Subcutaneous adipose tissue (tissue), 4 donors: ENCODE data around the gene BCAN. TPM values are rescaled to one million over a fixed set of nuclear protein-coding genes. Genes with fewer than 3 reads are reported as not detected.

Experiments
- total RNA-seq, 4 donors: library from RNA; depleted of rRNA; stranded (reverse); fragments of >200 nt; gene quantifications; one replicate each; pipeline ENCODE4 v1.1.0, GENCODE V29; 2016
- TF ChIP-seq, protein P1 (sequence below): fragments of 450-650 bp; IDR thresholded peaks from one replicate; pipeline ENCODE4 v1.5.1; 2016; ENCODE audit warnings: low read depth, mild to moderate bottlenecking, control low read depth, antibody characterized with exemption, moderate library complexity

The BCAN gene
- total RNA-seq, 4 donors from 2014 or later, result not detected

DNA sequence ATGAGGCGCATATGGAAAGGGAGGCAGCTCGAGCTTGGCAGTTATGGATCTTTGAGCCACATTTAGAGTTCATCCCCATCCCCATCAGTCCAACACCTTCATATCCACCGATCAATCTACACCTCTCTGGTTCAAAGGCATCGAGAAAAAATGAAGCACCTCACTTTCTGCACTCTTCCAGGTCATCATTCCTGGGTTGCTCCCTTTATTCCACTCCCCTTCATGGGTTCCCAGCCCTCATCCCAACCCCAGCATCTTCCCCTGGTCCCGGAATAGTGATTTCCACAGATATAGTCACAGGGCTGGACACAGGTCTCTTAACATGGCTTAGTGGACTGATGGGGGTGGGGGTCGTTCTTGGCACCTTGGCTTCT, 22.3 kb upstream of the BCAN start:
- TF ChIP-seq, protein P1, sequence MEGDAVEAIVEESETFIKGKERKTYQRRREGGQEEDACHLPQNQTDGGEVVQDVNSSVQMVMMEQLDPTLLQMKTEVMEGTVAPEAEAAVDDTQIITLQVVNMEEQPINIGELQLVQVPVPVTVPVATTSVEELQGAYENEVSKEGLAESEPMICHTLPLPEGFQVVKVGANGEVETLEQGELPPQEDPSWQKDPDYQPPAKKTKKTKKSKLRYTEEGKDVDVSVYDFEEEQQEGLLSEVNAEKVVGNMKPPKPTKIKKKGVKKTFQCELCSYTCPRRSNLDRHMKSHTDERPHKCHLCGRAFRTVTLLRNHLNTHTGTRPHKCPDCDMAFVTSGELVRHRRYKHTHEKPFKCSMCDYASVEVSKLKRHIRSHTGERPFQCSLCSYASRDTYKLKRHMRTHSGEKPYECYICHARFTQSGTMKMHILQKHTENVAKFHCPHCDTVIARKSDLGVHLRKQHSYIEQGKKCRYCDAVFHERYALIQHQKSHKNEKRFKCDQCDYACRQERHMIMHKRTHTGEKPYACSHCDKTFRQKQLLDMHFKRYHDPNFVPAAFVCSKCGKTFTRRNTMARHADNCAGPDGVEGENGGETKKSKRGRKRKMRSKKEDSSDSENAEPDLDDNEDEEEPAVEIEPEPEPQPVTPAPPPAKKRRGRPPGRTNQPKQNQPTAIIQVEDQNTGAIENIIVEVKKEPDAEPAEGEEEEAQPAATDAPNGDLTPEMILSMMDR, result no peak

DNA sequence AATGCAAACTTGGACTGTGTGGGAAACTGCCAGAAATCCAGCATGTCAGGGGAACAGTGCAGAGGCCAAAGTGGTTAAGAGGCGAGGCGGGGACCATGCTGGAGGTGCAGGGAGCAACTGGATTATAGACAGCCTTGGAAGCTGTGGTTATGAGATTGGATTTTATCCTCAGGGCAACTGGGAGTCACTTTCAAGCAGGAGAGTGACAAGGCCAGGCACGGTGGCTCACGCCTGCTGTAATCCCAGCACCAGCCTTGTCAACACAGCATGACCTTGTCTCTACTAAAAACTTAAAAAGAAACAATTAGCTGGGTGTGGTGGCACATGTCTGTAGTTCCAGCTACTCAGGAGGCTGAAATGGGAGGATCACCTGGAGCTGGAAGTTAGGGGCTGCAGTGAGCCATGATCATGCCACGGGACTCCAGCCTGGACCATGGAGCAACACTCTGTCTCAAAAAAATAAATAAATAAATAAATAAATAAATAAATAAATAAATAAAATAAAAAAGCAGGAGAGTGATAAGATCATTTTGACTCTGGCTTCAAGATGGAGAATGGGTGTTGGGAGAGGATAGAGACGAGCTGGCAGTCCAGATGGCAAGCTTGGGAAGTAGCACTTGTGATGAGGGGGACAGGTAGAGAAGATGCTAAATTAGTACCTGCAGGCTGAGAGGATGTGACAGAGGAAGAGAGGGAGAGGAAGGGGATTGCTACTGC, 19.2 kb upstream of the BCAN start:
- TF ChIP-seq, protein P1, result no peak

DNA sequence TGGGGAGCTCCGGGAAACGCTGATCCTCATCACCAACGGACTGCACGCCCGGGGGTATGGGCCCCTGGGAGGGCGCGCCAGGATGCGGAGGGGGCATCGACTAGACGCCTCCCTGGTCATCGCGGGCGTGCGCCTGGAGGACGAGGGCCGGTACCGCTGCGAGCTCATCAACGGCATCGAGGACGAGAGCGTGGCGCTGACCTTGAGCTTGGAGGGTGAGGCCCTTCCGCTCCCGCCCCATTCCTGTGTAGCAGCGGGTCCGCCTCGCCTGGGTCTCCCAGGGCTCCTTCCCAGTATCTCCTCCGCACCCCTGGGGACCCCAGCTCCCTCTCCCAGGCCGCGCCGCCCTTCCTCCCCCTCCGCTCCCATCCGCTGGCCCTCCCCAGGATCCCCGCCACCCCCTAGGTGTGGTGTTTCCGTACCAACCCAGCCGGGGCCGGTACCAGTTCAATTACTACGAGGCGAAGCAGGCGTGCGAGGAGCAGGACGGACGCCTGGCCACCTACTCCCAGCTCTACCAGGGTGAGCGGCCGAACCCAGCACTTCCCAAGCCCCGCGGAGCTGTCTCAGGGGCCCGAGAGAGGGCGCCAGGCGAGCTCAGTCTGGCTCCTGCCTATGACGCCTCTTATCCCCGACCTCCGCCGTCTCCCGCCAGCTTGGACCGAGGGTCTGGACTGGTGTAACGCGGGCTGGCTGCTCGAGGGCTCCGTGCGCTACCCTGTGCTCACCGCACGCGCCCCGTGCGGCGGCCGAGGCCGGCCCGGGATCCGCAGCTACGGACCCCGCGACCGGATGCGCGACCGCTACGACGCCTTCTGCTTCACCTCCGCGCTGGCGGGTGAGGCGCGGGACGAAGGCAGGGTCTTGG, 17.7 kb upstream of the BCAN start:
- TF ChIP-seq, protein P1, result no peak

DNA sequence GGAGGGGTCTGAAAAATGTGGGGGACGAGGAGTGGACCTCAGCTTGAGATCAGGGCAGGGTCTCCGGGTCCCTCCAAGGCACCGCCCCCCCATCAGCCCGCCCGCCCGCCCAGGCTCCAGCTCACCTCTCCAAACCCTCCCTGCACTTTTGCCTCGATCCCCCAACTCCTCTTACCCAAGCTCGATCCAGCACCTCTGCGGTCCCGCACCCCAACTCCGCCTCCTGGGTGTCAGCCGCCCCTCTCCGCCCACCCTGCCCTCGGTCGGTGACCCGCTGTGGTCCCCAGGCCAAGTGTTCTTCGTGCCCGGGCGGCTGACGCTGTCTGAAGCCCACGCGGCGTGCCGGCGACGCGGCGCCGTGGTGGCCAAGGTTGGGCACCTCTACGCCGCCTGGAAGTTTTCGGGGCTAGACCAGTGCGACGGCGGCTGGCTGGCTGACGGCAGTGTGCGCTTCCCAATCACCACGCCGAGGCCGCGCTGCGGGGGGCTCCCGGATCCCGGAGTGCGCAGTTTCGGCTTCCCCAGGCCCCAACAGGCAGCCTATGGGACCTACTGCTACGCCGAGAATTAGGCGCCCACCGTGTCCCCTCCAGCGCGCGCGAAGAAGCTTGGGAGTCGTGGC, 17.0 kb upstream of the BCAN start:
- TF ChIP-seq, protein P1, result no peak

DNA sequence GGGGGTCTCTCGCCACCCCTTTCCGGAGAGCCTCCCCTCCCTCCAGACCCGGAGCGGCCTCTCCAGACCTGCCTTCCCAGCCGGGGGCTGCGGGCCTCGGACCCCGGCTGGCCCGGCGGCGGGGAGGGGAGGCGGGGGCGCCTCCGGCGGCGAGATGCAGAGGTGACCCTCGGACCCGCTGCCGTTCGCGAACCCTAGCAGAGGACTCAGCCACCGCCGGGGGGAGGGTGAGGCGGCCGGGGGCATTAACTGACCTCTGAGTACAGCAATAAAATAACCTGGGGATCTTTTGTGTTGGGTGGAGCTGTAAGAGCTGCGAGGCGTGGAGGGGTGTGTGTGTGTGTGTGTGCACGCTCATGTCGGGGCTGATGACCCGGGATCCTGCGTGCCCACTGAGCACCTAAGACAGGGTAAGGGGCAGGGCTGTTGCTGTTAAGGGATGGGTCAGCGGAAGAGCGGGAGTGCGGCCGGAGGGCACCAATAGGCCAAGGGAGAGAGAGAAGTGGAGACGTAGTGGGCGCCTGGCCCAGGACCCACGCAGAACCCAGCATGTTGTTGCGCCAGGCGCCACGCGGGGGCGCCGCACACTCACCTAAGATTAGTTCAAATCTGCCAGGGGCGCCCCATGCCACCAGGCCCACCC, 16.4 kb upstream of the BCAN start:
- TF ChIP-seq, protein P1, result no peak

DNA sequence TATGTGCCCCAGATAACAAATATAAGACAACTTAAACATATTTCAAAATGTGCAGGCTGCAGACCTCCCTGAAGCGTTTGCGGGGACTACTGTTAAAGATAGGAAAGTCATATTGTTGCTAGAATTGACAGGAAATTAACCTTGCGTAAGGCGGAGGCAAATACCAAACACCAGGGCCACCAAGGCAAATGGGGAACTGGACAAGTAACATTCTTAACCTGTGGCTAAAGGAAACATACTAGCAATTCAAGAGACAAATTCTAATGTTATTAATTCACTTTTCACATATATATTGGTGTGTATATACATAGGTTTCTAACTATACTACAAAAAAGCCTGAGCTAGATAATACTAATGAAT, 15.9 kb upstream of the BCAN start:
- TF ChIP-seq, protein P1, result no peak
